22Rv1 (cell line): ENCODE results near the gene CEP41.

Source experiments
- CTCF ChIP-seq: fragments of 450-650 bp; IDR thresholded peaks from 2 replicates; pipeline ENCODE4 v1.5.1; 2017; ENCODE audit warnings: mild to moderate bottlenecking
- ZFX ChIP-seq: fragments of 450-650 bp; IDR thresholded peaks from 2 replicates; pipeline ENCODE4 v1.6.1; 2017; ENCODE audit warnings: antibody characterized with exemption, borderline replicate concordance

GRCh38 chr7:130345136-130345535, 95.7 kb downstream of the CEP41 start:
- TF ChIP-seq CTCF (no peak), ZFX (no peak)
